Astrocyte (in vitro differentiated cells and primary cell): Measurements from ENCODE around the gene LARGE1. TPM values are rescaled to one million over a fixed set of nuclear protein-coding genes. Genes with fewer than 3 reads are reported as not detected.

Experiments used
- DNase-seq: peaks from one replicate; pipeline ENCODE4 v3.0.0-alpha.2; 2010; ENCODE audit warnings: low read depth
- FAIRE-seq: peaks from 2 replicates; lab custom pipeline; 2011; peaks lifted over from hg19 to GRCh38; lab: Jason Lieb, UNC
- H2AFZ ChIP-seq: 2 replicates; pipeline ENCODE4 v1.6.0; 2012; ENCODE audit warnings: low read depth, low read length, inconsistent platforms
- H3K27ac ChIP-seq: 2 replicates; pipeline ENCODE4 v1.5.1; 2011; ENCODE audit warnings: low read depth, low read length, inconsistent platforms
- H3K27me3 ChIP-seq: 2 replicates; pipeline ENCODE4 v1.6.0; 2011; ENCODE audit warnings: low read length, inconsistent platforms; ENCODE audit not compliant: insufficient read depth
- H3K36me3 ChIP-seq: 2 replicates; pipeline ENCODE4 v1.5.1; 2011; ENCODE audit warnings: low read length, inconsistent platforms; ENCODE audit not compliant: insufficient read depth
- H3K4me1 ChIP-seq: 2 replicates; pipeline ENCODE4 v1.5.1; 2011; ENCODE audit warnings: low read length, inconsistent platforms; ENCODE audit not compliant: insufficient read depth
- H3K4me2 ChIP-seq: 2 replicates; pipeline ENCODE4 v1.6.0; 2012; ENCODE audit warnings: low read length, inconsistent platforms
- H3K4me3 ChIP-seq: 2 replicates; pipeline ENCODE4 v1.5.1; 2011; ENCODE audit warnings: low read depth, mild to moderate bottlenecking, low read length, inconsistent platforms; ENCODE audit not compliant: insufficient read depth
- H3K79me2 ChIP-seq: 2 replicates; pipeline ENCODE4 v1.6.0; 2012; ENCODE audit warnings: mild to moderate bottlenecking, low read length, inconsistent platforms; ENCODE audit not compliant: insufficient read depth
- H3K9ac ChIP-seq: 2 replicates; pipeline ENCODE4 v1.6.0; 2012; ENCODE audit warnings: mild to moderate bottlenecking, low read length, inconsistent platforms
- H3K9me3 ChIP-seq: 2 replicates; pipeline ENCODE4 v1.5.1; 2012; ENCODE audit warnings: low read depth, mild to moderate bottlenecking, low read length, inconsistent platforms; ENCODE audit not compliant: insufficient read depth
- H4K20me1 ChIP-seq: 2 replicates; pipeline ENCODE4 v1.6.0; 2012; ENCODE audit warnings: low read length, inconsistent platforms; ENCODE audit not compliant: insufficient read depth
- H3K27ac Mint-ChIP-seq: one replicate; pipeline ENCODE4 v1.8.0; 2021; ENCODE audit warnings: mild to moderate bottlenecking, mixed read lengths; ENCODE audit not compliant: unreplicated experiment
- H3K27me3 Mint-ChIP-seq: one replicate; pipeline ENCODE4 v1.8.0; 2021; ENCODE audit warnings: low read depth, mixed read lengths; ENCODE audit not compliant: unreplicated experiment
- H3K36me3 Mint-ChIP-seq: one replicate; pipeline ENCODE4 v1.8.0; 2021; ENCODE audit warnings: low read depth, mixed read lengths; ENCODE audit not compliant: unreplicated experiment
- H3K4me1 Mint-ChIP-seq: one replicate; pipeline ENCODE4 v1.8.0; 2021; ENCODE audit warnings: low read depth, mixed read lengths; ENCODE audit not compliant: unreplicated experiment
- H3K4me3 Mint-ChIP-seq: one replicate; pipeline ENCODE4 v1.8.0; 2021; ENCODE audit warnings: mild to moderate bottlenecking, moderate library complexity, mixed read lengths; ENCODE audit not compliant: unreplicated experiment
- H3K9me3 Mint-ChIP-seq: one replicate; pipeline ENCODE4 v1.8.0; 2021; ENCODE audit warnings: mild to moderate bottlenecking, mixed read lengths; ENCODE audit not compliant: unreplicated experiment
- EZH2 ChIP-seq: IDR thresholded peaks from 2 replicates; pipeline ENCODE4 v1.6.1; 2012; ENCODE audit warnings: mild to moderate bottlenecking, low read length, inconsistent platforms; ENCODE audit not compliant: insufficient read depth
- total RNA-seq: library from RNA; stranded (reverse); gene quantifications from 2 replicates; pipeline ENCODE4 v1.2.1, GENCODE V29; 2021
- TF ChIP-seq, protein P1 (sequence below): IDR thresholded peaks from 2 replicates; pipeline ENCODE4 v1.5.1; 2011; ENCODE audit warnings: low read depth, mild to moderate bottlenecking, inconsistent platforms, low read length, moderate library complexity; ENCODE audit not compliant: insufficient read depth

Gene LARGE1
- total RNA-seq, 1 donor from 2014 or later = 92.6 TPM

DNA sequence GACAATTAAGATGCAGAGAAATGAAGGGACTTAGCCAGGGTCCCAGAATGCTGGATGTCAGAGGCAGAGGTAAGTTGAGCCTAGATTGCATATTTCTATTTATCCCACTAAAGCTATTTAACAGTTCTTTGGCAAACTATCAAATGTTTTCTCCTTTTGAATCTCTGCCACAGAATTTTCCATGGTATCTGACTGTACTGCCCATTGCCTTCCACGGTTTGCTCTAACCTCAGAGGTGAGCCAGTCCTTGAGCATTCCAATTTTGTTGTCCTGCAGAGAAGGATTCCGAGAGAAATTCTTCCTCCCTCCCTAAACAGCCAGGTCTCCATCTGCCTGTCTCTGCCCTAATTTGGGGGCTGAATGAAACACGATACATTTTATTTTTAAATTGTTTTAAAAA, 493.8 kb downstream of the LARGE1 start:
- H3K4me3 Mint-ChIP-seq = no peak overlapping the region
- peak overlapping the region; percentile 71 for H3K4me2 ChIP-seq

DNA sequence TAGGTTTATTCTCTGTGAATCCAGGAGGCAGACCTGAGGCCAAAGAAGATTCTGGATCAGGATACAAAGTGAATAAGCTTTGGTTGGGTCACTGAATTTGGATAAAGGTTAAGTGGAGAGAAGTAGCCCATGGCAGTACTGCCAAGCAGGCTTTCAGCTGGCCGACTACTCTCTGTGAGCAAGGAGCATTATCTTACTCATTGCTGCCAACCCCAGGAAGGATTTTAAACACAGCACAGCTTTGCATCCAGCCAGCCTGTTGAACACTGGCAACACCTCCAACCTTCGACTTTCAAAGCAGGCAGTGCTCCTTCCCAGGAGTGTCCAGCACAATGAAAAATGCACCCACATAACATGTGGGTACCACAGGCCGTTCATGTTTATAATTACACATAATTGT, 498.4 kb downstream of the LARGE1 start:
- no peak overlapping the region for H3K27ac Mint-ChIP-seq
- Histone ChIP-seq H3K9ac (no peak overlapping the region), H3K4me1 (peaks cover 7% of the 10 kb centered on the region), H3K36me3 (no peaks in the 10 kb centered on the region), H3K27me3 (no peaks in the 10 kb centered on the region), H3K4me2 (no peak overlapping the region), H3K27ac (no peak overlapping the region), H3K9me3 (no peaks in the 10 kb centered on the region), H4K20me1 (peaks cover under 1% of the 10 kb centered on the region), H3K79me2 (no peaks in the 10 kb centered on the region), H3K4me3 (no peak overlapping the region), H2AFZ (no peak overlapping the region)
- H3K36me3 Mint-ChIP-seq = peaks cover 20% of the 10 kb centered on the region
- no peak for TF ChIP-seq EZH2
- TF ChIP-seq, protein P1, sequence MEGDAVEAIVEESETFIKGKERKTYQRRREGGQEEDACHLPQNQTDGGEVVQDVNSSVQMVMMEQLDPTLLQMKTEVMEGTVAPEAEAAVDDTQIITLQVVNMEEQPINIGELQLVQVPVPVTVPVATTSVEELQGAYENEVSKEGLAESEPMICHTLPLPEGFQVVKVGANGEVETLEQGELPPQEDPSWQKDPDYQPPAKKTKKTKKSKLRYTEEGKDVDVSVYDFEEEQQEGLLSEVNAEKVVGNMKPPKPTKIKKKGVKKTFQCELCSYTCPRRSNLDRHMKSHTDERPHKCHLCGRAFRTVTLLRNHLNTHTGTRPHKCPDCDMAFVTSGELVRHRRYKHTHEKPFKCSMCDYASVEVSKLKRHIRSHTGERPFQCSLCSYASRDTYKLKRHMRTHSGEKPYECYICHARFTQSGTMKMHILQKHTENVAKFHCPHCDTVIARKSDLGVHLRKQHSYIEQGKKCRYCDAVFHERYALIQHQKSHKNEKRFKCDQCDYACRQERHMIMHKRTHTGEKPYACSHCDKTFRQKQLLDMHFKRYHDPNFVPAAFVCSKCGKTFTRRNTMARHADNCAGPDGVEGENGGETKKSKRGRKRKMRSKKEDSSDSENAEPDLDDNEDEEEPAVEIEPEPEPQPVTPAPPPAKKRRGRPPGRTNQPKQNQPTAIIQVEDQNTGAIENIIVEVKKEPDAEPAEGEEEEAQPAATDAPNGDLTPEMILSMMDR = no peak
- H3K4me1 Mint-ChIP-seq = no peaks in the 10 kb centered on the region
- DNase-seq = no peak
- H3K9me3 Mint-ChIP-seq = peaks cover 3% of the 10 kb centered on the region
- no peak overlapping the region for H3K4me3 Mint-ChIP-seq
- H3K27me3 Mint-ChIP-seq = no peaks in the 10 kb centered on the region
- FAIRE-seq = no peak

More for the DNA sequence above, 493.8 kb downstream of the LARGE1 start:
- no peaks in the 10 kb centered on the region for H3K4me1 Mint-ChIP-seq
- H3K4me1 ChIP-seq = peaks cover 15% of the 10 kb centered on the region
- no peak overlapping the region for H3K9ac ChIP-seq
- DNase-seq (peak; percentile 58), FAIRE-seq (no peak)
- no peak overlapping the region for H2AFZ ChIP-seq
- peaks cover 6% of the 10 kb centered on the region for H3K27me3 ChIP-seq
- H3K9me3 ChIP-seq = no peaks in the 10 kb centered on the region
- no peak for TF ChIP-seq EZH2
- TF ChIP-seq, protein P1 = no peak
- H4K20me1 ChIP-seq = peaks cover 4% of the 10 kb centered on the region
- H3K9me3 Mint-ChIP-seq = peaks cover 3% of the 10 kb centered on the region
- no peaks in the 10 kb centered on the region for H3K27me3 Mint-ChIP-seq
- no peak overlapping the region for H3K27ac ChIP-seq
- H3K36me3 Mint-ChIP-seq = peaks cover 26% of the 10 kb centered on the region
- H3K27ac Mint-ChIP-seq = no peak overlapping the region
- H3K4me3 ChIP-seq = no peak overlapping the region
- no peaks in the 10 kb centered on the region for H3K79me2 ChIP-seq
- no peaks in the 10 kb centered on the region for H3K36me3 ChIP-seq

DNA sequence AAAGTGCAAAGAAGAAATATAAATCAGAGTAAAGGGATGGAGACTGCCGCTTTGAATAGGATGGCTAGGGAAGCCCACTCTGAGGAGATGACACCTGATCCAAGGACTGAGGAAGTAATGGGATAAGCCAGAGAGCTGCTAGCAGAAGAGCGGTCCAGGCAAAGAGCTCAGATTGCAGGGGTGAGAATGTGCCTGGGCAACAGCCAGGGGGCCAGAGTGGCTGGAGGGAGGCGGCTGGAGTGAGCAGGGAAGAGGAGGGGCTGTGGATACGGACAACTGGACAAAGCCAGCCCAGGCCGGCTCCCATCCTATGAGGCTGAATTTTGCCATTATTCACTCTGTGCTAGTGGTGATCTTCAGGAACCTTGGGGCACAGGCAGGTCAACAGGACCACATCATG, 501.8 kb downstream of the LARGE1 start:
- H3K27me3 Mint-ChIP-seq = no peaks in the 10 kb centered on the region
- Histone ChIP-seq H3K9me3 (no peaks in the 10 kb centered on the region), H2AFZ (no peak overlapping the region), H3K4me3 (no peak overlapping the region), H3K27me3 (no peaks in the 10 kb centered on the region), H4K20me1 (no peaks in the 10 kb centered on the region), H3K4me1 (no peaks in the 10 kb centered on the region), H3K9ac (no peak overlapping the region), H3K36me3 (no peaks in the 10 kb centered on the region), H3K4me2 (no peak overlapping the region), H3K27ac (no peak overlapping the region), H3K79me2 (no peaks in the 10 kb centered on the region)
- no peaks in the 10 kb centered on the region for H3K4me1 Mint-ChIP-seq
- no peak overlapping the region for H3K4me3 Mint-ChIP-seq
- no peak overlapping the region for H3K27ac Mint-ChIP-seq
- no peak for FAIRE-seq
- TF ChIP-seq EZH2 = no peak
- TF ChIP-seq, protein P1 = no peak
- no peak for DNase-seq
- H3K36me3 Mint-ChIP-seq = peaks cover 20% of the 10 kb centered on the region
- H3K9me3 Mint-ChIP-seq = peaks cover 3% of the 10 kb centered on the region
